8988T (cell line): Measurements from ENCODE around the gene DDX41.

Experiments
- DNase-seq: peaks from one replicate; pipeline ENCODE4 v3.0.0; 2011

DDX41 gene

DNA sequence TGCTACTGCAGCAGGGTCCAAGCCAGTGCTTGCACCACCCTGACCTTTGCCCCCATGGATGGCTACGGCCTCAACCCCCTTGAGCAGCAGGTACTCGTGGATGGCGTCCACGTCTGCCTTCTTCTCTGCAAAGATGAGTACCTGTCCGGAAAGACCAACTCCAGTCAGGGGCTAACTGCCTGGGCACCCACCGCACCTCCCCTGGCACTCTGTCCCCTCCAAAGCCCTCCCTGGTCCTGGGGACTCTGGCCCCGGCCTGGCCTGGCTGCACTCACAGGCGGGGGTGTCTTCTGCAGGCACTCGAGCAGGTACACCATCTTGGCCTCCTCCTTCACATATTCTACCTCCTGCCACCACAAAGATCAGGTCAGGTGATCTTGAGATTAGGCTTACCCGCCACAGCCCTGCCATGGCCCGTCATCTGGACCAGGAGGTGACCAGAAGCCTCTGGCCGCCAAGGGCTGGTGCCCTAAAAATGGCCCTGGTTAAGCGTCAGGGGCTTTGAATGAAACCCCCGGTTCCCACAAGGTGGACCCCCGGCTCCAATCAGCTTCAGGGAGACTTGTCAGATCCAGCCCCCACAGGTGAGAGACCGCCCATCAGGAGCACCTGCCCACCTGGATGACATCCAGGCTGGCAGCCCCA, 3.9 kb downstream of the DDX41 start:
- DNase-seq, result no peak

DNA sequence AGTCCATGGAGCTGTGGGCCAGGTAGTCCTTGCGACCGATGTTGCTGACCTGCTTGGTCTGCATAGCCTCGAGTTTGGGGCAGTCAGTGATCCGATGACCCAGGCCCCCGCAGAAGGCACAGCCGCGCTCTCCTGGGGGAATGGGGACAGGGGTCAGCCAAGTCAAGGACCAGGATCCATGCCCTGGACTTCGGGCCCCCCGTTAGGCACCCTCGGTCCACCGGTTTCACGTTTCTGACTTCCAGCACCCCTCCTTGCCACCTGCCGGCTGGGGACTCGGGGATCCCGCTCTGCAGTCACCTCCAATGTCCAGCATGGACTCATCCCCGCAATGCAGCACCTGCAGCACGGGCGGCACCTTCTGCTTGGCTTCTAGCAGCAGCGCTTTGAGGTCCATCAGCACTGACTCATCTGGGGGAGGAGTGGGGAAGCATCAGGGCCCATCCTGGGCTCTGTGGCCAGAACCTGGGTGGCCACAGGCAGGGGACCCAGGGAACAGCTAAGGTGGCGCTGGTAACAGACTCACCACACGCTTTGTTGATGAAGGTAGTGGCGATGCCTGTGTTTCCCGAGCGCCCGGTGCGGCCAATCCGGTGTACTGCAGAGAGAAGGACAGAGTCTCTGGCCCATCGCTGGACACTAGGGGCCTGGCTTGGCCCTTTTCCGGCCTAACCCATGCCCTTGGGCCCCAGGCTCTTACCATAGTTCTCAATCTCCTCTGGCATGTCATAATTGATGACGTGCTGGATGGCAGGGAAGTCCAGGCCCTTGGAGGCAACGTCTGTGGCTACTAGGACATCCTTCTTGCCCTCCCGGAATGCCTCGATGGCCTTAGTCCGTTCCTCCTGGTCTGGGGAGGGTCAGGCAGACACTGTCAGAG, 4.7 kb downstream of the DDX41 start:
- DNase-seq, result no peak

DNA sequence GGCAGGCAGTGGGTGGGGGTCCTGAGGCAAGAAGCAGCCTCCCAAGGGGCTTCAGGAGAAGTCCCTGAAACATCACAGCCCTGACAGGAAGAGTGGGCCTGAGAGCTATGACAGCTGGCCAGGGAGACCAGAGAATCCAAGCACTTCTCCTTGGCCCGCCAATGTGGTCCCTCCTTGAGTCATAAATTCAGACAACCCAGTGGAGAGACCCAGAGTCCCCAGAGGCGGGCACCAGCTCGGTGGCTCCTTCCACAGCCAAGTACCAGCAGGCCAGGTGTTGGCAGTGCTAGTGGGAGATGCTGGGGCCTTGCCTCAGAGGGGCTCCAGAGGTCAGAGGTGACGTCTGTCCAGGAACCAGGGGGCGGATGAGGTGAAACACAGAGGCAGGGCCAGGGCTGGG, 5.6 kb downstream of the DDX41 start:
- DNase-seq, result no peak

DNA sequence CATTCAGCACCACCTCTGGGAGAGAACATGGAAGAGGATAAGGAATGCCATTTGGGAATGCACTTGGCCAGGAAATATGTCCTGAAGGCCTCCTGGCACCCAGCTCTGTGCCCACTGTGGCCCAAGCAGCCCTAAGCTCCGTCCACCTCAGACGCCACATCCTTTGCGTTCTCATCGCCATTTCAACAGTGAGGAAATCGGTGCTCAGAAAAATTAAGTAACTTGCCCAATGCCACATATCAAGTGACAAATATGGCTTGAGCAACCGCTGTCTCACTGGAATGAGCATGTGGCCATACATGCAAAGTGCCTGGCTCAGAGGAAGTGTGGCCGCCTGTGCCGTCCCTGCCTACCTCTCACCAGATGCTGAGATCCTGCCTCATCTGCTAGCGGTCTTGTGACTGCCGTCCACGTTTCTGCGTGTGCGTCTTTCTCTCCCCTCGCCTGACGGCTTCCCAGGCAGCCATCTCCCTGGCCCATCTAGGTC, 6.2 kb downstream of the DDX41 start:
- no peak for DNase-seq

DNA sequence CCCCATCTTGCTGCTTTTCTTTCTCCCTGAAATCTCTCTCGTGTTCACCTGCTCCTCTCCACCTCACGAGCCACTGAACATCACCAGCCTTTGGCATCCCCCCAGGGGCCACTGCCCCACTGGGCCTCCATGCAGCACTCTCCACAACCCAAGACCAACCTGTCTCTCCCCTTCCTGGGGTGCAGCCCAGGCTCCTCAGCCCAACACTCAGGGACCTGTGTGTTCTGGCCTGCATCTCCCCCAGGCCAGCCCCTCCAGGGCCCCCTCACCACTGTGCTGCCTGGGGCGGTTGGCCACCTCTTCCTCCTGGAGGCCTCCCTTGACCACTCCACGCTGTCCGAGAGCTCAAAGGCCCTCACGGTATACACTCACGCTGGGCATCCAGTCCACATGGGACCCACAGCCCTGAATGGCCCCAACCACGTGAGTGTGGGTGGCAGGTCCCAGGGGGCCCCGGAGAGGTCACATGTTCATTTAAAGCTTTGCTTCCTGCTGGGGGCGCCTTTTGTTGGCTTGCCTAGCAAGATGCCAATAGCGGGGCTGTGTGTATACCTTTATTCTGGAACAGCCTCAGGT, 6.7 kb downstream of the DDX41 start:
- DNase-seq, result no peak

DNA sequence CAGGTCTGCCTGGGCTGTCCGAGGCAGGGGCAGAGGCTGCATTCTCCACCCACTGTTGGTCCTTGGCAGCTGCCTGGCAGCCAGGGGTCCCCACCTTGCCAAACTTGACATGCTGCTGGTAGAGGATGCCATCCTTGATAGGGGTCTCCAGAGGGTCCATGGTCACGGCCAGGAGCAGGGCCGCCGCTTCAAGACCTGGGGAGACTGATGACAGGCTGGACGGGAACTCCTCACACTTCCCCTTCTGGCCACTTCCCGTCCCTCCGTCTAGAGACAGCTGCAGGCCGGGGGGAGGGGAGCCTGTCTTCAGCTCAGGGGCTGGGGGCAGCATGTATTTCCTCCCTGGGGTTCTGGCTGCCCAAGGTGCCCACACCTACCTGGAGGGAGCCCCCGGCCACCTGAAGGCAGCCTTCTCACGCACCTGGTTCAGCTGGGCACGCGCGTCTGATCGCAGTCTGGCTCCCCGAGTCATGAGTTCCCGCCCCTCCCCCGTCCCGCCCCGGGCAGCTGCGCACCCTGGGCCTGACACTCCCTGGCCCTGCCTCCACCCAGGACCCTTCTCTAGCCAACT, 7.3 kb downstream of the DDX41 start, which contains the start of gene DOK3:
Gene DOK3, minus strand, starts transcription at position 446 of the 571 bp plus-strand sequence. Its CDS starts 286 bp downstream, at position 160.
- no peak for DNase-seq

DNA sequence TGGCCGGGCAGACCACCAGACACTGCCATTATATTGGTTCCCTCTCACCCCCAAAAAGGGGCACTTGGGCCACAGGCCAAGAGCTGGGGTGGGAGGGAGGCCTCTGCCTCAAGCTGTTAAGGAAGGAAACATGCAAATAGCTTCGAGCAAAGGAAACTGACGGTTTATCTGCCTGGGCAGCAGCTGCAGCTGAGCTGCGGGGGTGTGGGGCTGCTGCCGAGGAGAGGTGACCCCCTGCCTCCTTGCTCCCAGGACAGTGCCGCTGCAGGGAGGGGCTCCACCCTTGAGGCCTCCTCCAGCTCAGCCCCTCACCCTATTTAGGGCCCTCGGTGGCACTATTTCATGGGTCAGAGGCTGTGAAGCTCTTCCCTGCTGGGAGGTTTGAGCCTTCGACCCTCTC, 7.9 kb downstream of the DDX41 start:
- no peak for DNase-seq

DNA sequence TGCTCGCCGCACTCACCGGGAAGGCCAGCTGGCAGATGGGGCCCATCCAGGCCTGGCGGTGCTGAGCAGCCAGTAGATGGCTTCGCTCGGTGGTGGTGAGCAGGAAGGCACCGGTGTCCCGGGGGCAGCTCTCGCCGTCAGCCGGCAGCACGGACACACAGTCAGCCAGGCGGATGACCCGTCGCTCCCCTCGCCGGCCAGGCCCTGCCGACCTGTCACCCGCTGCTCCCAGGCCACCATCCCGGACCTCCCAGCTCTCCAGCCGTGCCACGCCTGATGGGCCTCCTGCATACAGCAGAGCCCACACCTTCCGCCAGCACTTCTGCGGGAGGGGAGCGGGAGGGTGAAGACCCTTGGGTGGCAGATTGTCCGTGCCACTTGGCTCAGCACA, 8.5 kb downstream of the DDX41 start:
- no peak for DNase-seq

DNA sequence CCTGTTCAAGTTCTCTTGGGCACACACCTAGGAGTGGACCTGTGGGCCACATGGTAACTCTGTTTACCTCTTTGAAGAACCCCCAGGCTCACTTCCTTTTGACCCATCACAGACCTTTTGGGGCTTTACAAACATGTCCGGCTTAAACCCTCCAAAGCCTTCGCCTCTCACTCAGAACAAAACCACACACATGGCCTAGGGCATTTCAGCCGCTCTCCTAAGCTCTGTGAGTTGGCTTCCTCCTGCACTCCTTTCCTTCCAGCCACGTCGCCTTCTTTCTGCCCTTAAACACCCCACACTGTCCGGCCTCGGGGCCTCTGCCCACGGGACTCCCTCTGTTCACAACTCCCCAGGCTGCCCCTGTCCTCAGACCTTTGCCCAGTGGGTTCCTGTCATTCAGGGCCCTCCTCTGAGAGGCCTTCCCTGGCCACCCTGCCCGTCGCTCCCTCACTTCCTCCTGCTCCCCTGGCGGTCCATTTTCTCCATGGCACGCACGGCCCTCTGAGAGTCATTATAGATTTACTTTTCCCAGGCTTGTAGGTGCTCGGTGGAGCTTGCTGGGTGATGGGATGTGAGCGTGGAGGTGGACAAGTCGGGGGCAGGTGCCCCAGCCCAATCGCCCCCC, 9.1 kb downstream of the DDX41 start:
- DNase-seq, result no peak

DNA sequence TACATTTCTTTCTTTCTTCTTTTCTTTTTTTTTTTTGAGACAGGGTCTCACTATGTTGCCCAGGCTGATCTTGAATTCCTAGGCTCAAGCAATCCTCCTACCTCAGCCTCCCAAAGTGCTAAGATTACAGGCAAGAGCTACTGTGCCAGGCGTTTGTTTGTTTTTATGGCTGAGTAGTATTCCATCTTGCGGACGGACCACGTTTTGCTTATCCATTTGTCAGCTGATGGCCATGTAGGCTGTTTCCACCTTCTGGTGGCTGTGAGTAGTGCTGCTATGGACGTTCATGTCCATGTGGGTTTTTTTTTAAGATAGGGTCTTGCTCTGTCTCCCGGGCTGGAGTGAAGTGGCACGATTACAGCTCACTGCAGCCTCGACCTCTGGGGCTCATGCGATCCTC, 9.6 kb downstream of the DDX41 start:
- DNase-seq, result no peak

DNA sequence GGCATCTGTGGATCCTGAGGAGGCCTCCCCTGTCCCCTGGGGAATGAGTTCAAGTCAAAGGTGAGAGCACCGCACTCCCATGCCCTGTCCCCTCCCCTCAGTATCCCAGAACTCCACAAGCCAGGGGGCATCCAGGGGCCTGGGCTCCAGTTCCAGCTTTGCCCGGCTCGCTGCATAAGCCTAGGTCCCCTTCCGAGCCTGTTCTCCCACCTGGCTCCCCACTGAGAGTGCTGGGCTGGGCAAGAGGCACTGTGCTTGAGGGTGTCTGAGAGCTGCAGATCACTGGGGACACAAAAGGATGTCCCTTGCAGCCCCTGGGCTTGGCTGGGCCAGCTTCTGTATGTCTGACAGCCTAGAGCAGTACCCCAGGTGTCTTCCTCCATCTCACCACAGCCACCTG, 11.7 kb downstream of the DDX41 start:
- no peak for DNase-seq

DNA sequence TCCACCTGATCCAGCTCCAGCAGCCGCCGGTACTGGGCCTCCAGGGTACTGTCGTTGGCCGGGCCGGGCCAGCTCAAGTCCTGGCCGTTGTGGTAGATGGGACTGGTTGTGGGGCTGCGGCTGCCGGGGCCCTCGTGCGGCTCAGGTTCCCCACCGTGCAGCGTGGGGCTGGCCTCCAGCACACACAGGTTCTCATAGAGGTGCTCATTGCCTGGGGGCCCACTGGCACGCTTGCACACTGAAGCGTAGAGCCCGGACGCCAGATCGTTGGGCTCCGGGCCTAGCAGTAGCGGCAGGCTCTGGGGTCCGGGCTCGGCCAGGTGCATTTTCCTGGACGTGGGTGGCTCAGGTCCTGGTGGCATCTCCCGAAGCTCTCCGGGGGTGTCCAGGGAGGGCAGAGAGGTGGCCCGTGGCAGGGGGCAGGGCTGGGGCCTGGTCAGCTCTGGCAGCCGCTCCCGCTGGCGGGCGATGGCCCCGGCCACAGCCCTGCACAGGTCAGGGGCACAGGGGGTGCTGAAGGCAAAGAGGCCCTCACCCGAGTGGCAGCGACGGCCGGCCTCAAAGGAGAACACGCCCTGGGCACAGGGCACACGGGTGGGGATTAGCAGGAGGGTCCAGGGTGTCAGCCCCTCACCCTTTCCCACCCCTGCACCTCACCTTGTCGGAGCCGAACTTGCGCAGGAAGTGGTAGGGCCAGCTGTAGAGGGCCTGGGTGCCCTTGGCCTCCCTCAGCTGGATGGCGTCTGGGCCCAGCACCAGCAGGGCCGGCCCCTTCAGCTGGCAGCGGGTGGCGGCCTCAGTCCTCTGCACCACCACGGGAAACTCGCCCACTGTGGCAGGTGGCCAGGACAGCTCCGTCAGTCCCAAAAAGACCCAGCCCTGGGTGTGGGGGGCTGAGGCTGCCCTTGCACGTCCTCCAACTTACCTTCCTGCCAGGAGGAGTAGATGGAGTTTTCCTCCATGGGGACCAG, 12.4 kb downstream of the DDX41 start:
- DNase-seq, result no peak

DNA sequence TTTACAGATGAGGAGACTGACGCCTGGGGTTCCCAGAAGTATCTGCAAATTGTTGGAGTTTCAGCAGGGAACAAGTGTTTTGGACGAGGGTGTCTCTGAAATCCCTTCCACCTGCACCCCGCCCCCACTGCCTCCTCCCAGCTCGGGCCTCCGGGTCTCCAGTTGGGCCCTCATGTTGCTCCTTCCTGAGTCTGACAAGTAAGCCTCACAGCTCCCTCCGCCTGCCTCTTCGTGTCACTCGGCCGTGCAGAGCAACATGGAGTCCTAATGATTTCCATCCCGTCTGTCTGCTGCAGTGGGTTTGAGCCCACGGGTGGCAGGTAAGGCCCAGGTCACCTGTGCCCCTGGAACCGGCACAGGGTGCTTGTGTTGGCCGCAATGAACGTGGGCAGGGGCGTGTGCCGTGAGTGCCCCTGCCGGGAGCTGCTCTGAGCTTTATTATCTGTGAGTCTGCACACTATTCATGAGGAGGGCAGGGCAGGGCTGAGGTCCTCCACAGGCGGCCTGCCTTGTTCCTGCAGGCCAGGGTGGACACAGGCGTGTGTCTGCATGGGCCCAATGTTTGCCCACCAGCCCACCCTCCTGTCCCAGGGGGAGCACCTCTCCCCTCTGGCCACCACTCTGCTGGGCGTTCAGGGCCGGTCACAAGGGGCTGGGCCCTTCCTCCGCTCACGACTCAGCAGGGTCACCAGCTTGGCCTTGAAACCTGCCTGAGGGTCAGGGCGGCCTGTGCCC, 13.2 kb downstream of the DDX41 start:
- DNase-seq, result no peak

DNA sequence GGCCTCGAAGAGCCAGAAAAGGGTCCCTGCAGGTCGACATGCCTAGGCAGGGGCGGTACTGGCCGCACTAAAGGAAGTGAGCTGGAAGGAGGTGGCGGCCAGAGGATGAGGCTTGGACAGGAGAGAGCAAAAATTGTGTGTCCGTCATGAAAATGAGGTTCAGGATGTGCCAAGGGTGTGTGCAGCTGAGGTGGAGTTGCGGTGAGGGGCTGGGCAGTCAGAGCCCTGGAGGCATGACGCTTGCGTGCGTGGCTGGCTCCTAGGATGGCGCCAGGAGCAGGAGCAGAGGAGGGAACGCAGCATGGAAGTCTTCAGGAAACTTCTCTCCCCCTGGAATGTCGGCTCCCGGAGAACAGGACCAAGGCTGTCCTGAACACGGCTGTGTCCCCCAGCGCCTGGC, 13.9 kb downstream of the DDX41 start:
- DNase-seq, result no peak

DNA sequence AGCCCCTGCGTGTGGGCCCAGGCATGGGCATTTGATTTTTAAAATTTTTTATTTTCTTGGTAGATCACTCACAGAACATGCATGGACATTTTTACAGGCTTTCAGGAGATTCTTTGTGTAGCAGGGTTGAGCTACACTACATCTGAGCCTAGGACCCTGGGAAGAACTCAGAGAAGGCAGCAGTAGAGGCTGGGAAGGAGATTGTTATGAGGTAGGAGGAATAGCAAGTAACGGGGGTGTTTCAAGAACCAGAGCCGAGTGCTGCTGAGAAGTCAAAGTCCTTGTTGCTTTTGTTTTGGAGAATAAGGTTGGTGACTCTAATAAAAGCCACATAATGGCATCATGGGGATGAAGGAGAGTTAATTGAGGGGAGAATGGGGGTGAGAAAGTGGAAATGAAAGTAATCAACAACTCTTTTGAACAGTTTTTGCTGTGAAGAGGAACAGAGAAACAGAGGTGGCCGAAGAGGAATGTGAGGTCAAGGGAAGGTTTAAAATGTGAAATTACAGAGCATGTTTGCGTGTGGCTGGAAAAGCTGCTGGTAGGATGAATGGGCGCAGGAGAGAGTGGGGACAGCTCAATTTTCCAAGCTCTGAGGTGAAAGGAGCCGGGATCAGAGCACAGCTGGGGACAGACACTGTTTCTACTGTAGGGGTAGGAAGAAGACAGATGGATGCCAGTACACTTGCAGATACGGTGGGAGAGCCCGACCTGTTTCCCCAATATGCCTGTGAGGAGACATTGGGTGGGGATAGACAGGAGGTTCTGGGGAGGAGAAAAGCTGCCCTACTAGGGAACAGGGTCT, 14.7 kb downstream of the DDX41 start:
- no peak for DNase-seq

DNA sequence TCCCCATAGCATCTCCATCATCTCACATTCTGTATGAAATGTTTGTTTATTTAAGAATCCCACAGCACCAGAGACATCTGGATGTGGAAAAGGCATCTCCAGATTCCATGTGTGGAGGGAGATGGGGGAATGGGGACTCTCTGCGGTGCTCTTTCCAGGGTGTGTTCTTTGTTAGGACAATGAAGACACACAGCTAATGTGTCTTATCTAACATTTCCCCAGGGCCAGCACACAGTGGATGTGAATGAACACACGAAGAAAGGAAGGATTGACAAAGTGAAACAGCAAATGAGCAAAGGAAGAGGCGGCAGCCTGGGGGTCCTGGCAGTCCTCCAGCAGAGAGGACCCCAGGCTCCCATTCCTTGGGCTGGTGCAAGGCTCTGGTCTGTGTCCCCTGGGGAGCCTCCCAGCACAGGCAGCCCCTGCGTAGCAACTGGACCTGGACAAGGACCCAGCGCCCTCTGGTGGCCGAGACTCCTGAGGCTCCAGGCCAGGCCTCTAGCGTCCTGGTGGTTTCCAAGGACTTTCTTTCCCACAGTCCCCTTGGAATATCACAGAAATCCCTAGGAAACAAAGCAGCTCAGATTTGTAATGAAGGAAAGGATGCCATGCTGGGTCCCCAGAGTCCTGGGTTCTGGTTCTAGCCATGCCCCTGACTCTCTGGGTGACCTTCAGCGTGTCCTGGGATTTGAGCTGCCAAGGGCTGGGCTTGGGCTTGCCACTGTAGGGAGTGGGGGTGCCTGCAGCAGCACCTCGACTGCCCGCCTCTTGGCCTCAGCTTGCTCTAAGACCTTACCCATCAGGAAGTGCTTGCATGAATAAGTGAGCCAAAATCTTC, 15.9 kb downstream of the DDX41 start:
- peak; percentile 99 for DNase-seq

DNA sequence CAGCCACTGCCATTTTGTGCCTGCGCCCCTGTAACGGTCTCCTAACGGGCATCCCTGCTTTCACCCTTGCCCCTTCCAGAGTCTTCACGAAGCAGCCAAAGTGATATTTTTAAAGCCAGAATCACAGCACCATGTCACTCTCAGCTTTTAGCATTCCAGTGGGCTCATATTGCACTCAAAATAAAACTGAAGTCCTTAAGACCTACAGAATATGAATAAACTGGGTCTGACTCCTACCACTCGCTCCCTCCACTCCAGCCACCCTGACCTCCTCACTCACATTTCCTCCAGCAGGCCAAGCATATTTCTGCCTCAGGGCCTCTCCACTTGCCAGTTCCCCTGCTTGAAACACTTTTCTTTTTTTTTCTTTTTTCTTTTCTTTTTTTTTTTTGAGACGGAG, 16.9 kb downstream of the DDX41 start:
- no peak for DNase-seq

DNA sequence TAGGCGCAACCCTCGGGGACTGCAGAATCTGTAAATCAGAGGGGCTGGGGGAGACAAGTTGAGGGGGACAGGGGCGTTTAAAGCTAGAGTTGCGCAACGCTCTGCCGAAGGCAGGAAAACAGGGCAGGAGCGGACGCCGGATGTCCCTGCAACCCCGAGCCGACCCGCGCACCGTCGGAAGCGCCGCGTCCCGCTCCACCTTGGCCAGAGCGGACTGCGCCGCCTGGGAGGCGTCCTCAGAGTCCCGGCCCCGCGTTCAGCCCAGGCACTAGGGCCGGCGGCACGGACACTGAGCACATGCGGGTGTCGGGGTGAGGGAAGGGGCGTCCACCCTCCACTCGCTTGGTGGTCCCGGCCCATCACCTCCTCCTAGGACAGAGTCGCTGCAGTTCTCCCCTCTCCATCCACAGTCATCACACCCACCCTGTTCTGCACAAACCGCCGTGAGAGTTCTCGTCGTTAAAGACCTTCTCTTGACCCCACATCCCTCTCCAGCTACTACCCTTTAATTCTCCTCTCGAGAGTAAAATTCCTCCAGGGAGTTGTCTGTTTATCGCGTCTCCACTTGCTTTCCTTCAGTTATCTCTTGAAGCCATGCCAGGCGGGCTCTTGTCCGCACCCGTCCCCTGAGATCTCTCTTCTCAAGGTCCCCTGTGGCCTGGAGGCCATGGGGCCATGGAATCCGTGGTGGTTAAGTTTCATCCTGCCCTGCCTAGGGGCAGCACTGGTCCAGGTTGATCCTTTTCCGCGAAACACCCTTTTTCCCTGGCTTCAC, 18.6 kb downstream of the DDX41 start:
- DNase-seq, result no peak
